K562 (cell line): ENCODE results near the gene CACNA1A. TPM values are rescaled to one million over a fixed set of nuclear protein-coding genes. Genes with fewer than 3 reads are reported as not detected.

Experiments
- BMI1 ChIP-seq: fragments of 150-350 bp; IDR thresholded peaks from 2 replicates; pipeline ENCODE4 v1.6.1; 2014; ENCODE audit warnings: low read length
- BRCA1 ChIP-seq, 2 experiments: fragments of 450-650 bp in 1 of 2; sonication (generic) in 1 of 2; formaldehyde crosslinking in 1 of 2; IDR thresholded peaks; 2 replicates each; pipeline versions ENCODE4 v1.5.0 to v1.6.1; 2017 to 2020; ENCODE audit warnings: mild to moderate bottlenecking in 1 of 2, missing genetic modification reagents in 1 of 2
- ELF2 ChIP-seq: fragments of 250-450 bp; sonication (Bioruptor Pico); IDR thresholded peaks from 2 replicates; pipeline ENCODE4 v1.5.0; 2021; ENCODE audit warnings: mild to moderate bottlenecking
- ESRRA ChIP-seq: fragments of 450-650 bp; IDR thresholded peaks from 2 replicates; pipeline ENCODE4 v1.6.1; 2014; ENCODE audit warnings: low read depth, mild to moderate bottlenecking, moderate library complexity, borderline replicate concordance
- FOSL1 ChIP-seq: fragments of 200-800 bp; sonication (Bioruptor generic); conservative IDR thresholded peaks from 2 replicates; pipeline ENCODE4 v1.6.1; 2016; ENCODE audit warnings: missing genetic modification characterization, missing compliant biosample characterization
- GATA2 ChIP-seq: sonication (generic); formaldehyde crosslinking; IDR thresholded peaks from 2 replicates; pipeline ENCODE4 v1.4.0; 2020; ENCODE audit warnings: mild to moderate bottlenecking, missing genetic modification reagents
- GTF2B ChIP-seq: IDR thresholded peaks from 2 replicates; pipeline ENCODE4 v1.6.1; 2011; ENCODE audit not compliant: insufficient read length; ENCODE audit errors: extremely low read depth
- KDM2B ChIP-seq: fragments of 250-450 bp; sonication (Bioruptor Pico); IDR thresholded peaks from 2 replicates; pipeline ENCODE4 v1.8.0; 2021; ENCODE audit warnings: mild to moderate bottlenecking, moderate library complexity
- LCOR ChIP-seq: sonication (generic); formaldehyde crosslinking; IDR thresholded peaks from 2 replicates; pipeline ENCODE4 v1.8.0; 2022; ENCODE audit warnings: mild to moderate bottlenecking, missing genetic modification reagents
- MCM3 ChIP-seq: fragments of 450-650 bp; IDR thresholded peaks from 2 replicates; pipeline ENCODE4 v1.6.1; 2016
- MTA3 ChIP-seq: fragments of 450-650 bp; formaldehyde crosslinking; IDR thresholded peaks from 2 replicates; pipeline ENCODE4 v1.6.1; 2017; ENCODE audit warnings: mild to moderate bottlenecking, borderline replicate concordance
- NFXL1 ChIP-seq: fragments of 450-650 bp; formaldehyde crosslinking; IDR thresholded peaks from 2 replicates; pipeline ENCODE4 v1.4.0; 2021; ENCODE audit warnings: mild to moderate bottlenecking
- PCBP2 ChIP-seq: fragments of 200-400 bp; formaldehyde crosslinking; IDR thresholded peaks from 2 replicates; pipeline ENCODE4 v1.6.1; 2018; ENCODE audit warnings: low read length, low read depth, mild to moderate bottlenecking, moderate library complexity; ENCODE audit not compliant: poor library complexity, severe bottlenecking
- POLR2G ChIP-seq: fragments of 200-400 bp; formaldehyde crosslinking; IDR thresholded peaks from 2 replicates; pipeline ENCODE4 v1.6.1; 2017; ENCODE audit warnings: low read depth, mild to moderate bottlenecking, antibody characterized with exemption, low read length, moderate library complexity
- RBM17 ChIP-seq: fragments of 200-400 bp; formaldehyde crosslinking; IDR thresholded peaks from 2 replicates; pipeline ENCODE4 v1.6.1; 2017; ENCODE audit warnings: low read depth, mild to moderate bottlenecking, low read length, borderline replicate concordance
- SAFB2 ChIP-seq: fragments of 200-400 bp; formaldehyde crosslinking; IDR thresholded peaks from 2 replicates; pipeline ENCODE4 v1.6.1; 2018; ENCODE audit warnings: borderline replicate concordance, low read length, low read depth, moderate library complexity; ENCODE audit not compliant: severe bottlenecking
- SMAD3 ChIP-seq: fragments of 450-650 bp; formaldehyde crosslinking; conservative IDR thresholded peaks from 2 replicates; pipeline ENCODE4 v1.4.0; 2020; ENCODE audit warnings: mild to moderate bottlenecking
- SMC3 ChIP-seq: conservative IDR thresholded peaks from 2 replicates; pipeline ENCODE4 v1.6.1; 2011; ENCODE audit warnings: low read depth, low read length, improper control_type of control experiment; ENCODE audit not compliant: insufficient read depth
- SRSF3 ChIP-seq: fragments of 200-400 bp; formaldehyde crosslinking; IDR thresholded peaks from 2 replicates; pipeline ENCODE4 v1.6.1; 2016; ENCODE audit warnings: mild to moderate bottlenecking, low read length, moderate library complexity; ENCODE audit not compliant: insufficient read depth
- USF2 ChIP-seq: sonication (generic); formaldehyde crosslinking; IDR thresholded peaks from 2 replicates; pipeline ENCODE4 v1.5.0; 2020; ENCODE audit warnings: missing genetic modification reagents
- ZFP1 ChIP-seq: fragments of 450-650 bp; formaldehyde crosslinking; IDR thresholded peaks from 2 replicates; pipeline ENCODE4 v1.4.0; 2020; ENCODE audit warnings: mild to moderate bottlenecking, mixed read lengths
- ZNF134 ChIP-seq: fragments of 250-450 bp; sonication (Bioruptor Pico); conservative IDR thresholded peaks from 2 replicates; pipeline ENCODE4 v1.4.0; 2020
- ZNF165 ChIP-seq: fragments of 250-450 bp; sonication (Bioruptor Pico); IDR thresholded peaks from 2 replicates; pipeline ENCODE4 v1.4.0; 2020; ENCODE audit warnings: borderline replicate concordance
- ZNF780A ChIP-seq: fragments of 250-450 bp; sonication (Bioruptor Pico); IDR thresholded peaks from 2 replicates; pipeline ENCODE4 v1.5.0; 2021; ENCODE audit warnings: mild to moderate bottlenecking
- polyA plus RNA-seq, 8 experiments: library from polyadenylated mRNA; depleted of rRNA in 4 of 8; stranded (reverse) in 5 of 8; unstranded in 3 of 8; fragments of >200 nt; fragmentation: Nextera tagmentation in 2 of 8; fragmentation: Illumina TruSeq in 1 of 8; extraction: Ambion mirVana in 2 of 8; extraction: Trizol in 1 of 8; gene quantifications; 2 replicates each; pipeline versions ENCODE4 v1.2.1 to v1.2.3, GENCODE V29; 2011 to 2014; ENCODE audit warnings: inconsistent platforms in 1 of 8, missing spikeins in 1 of 8
- total RNA-seq, 7 experiments: library from RNA; depleted of rRNA in 6 of 7; stranded (reverse); fragments of >200 nt in 6 of 7; fragmentation: Illumina TruSeq in 2 of 7; extraction: Trizol in 2 of 7; gene quantifications; 2 replicates each; pipeline versions ENCODE4 v1.2.1 to v1.2.3, GENCODE V29; 2011 to 2021; ENCODE audit warnings: low replicate concordance in 1 of 7
- TF ChIP-seq, protein P1 (sequence below): fragments of 450-650 bp; formaldehyde crosslinking; IDR thresholded peaks from 2 replicates; pipeline ENCODE4 v1.4.0; 2022; ENCODE audit warnings: mild to moderate bottlenecking, moderate library complexity
- TF ChIP-seq, protein P2 (sequence below): fragments of 250-450 bp; sonication (Bioruptor Pico); IDR thresholded peaks from 2 replicates; pipeline ENCODE4 v1.4.0; 2020; ENCODE audit warnings: mild to moderate bottlenecking

CACNA1A gene
- total and polyA plus RNA-seq, 9 of the 15 experiments (the other 6 are each of a cell fraction or from before 2014, with no cell fraction given), result 0.03 to 0.20 (median 0.09) TPM; not detected in 1

- TF ChIP-seq PCBP2 (no peak), ESRRA (no peak), LCOR (CRISPR knock-in tag) (no peak), FOSL1 (tag) (0 out of 2 replicates have a peak, but pooled peaks have one; percentile 36), RBM17 (no peak), ZNF165 (no peak), BMI1 (no peak), SMC3 (no peak), USF2 (no peak), MCM3 (no peak), SRSF3 (no peak), ELF2 (CRISPR knock-in tag) (peak; percentile 91), POLR2G (no peak), GTF2B (no peak), ZNF134 (CRISPR knock-in tag) (no peak), MTA3 (peak; percentile 56; the same call in 1 of the 2 replicates), SMAD3 (CRISPR knock-in tag) (no peak), ZFP1 (CRISPR knock-in tag) (no peak), ZNF780A (no peak), GATA2 (no peak), KDM2B (CRISPR knock-in tag) (no peak), NFXL1 (CRISPR knock-in tag) (no peak), SAFB2 (no peak), BRCA1 (IDR thresholded peaks at IDR 0.05) (no peak), BRCA1 (CRISPR knock-in tag; IDR thresholded peaks at IDR 0.05) (no peak)
- TF ChIP-seq, protein P1, sequence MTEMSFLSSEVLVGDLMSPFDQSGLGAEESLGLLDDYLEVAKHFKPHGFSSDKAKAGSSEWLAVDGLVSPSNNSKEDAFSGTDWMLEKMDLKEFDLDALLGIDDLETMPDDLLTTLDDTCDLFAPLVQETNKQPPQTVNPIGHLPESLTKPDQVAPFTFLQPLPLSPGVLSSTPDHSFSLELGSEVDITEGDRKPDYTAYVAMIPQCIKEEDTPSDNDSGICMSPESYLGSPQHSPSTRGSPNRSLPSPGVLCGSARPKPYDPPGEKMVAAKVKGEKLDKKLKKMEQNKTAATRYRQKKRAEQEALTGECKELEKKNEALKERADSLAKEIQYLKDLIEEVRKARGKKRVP (CRISPR knock-in tag), result no peak
- TF ChIP-seq, protein P2, sequence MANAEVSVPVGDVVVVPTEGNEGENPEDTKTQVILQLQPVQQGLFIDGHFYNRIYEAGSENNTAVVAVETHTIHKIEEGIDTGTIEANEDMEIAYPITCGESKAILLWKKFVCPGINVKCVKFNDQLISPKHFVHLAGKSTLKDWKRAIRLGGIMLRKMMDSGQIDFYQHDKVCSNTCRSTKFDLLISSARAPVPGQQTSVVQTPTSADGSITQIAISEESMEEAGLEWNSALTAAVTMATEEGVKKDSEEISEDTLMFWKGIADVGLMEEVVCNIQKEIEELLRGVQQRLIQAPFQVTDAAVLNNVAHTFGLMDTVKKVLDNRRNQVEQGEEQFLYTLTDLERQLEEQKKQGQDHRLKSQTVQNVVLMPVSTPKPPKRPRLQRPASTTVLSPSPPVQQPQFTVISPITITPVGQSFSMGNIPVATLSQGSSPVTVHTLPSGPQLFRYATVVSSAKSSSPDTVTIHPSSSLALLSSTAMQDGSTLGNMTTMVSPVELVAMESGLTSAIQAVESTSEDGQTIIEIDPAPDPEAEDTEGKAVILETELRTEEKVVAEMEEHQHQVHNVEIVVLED, result no peak
Measured at GRCh38 chr19:13164343-13165161, 341.7 kb downstream of the CACNA1A start (continued).
